HG02588 (cell line): ENCODE results near the gene FHL1.
"Not testable (repeated sequence)": the region's sequence is repeated elsewhere in the genome, so short reads cannot be mapped to it uniquely, and the experiment has no call there.

Source experiments
- ATAC-seq: cut with Tn5 transposase; IDR thresholded peaks from one replicate; pipeline ENCODE4 v1.9.1; 2021; ENCODE audit warnings: mild to moderate bottlenecking, moderate library complexity; ENCODE audit not compliant: unreplicated experiment

FHL1 gene

GRCh38 chrX:136146614-136147314 lies 569 bp upstream of the FHL1 start:
- no peak for ATAC-seq

DNA sequence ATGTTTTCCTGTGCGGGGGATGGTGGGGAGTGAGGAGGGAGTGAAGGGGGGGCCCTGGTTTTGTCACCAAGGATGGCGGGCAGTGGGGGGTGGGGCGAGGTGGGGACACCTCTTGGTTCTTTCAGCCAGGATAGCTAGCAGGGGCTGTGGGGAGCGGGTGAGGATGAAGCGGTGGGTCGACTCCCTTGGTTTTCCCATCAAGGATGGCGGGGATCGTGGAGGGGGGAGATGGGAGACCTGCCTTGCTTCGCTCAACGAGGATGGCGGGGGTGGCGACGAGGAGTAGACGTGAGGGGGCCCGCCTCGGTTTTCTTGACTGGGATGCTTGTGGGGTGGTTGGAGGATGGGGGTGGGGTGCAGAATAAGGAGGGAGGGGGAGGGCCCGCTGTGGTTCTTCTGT lies 643 bp downstream of the FHL1 start:
- ATAC-seq: no peak

DNA sequence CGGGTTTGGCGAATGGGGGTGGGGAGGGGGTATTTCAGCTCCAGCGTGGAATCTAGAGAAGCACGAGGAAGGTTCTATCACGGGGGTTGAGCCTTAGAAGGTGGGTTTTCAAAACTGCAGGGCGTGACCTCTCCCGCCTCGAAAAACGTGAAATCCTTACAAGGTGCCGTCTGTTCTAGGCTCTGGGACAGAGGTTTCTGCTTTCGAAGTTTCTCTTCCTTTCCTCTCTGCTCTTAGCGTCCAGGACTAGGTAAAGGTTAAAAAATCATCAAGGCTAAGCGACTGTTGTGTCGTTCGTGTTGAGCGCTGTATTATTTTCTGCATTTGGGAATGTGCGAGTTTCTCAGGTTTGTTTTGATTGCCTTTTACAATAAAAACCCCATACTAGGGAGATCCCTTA lies 1.1 kb downstream of the FHL1 start:
- ATAC-seq: no peak

GRCh38 chrX:136154998-136155397 lies 7.7 kb downstream of the FHL1 start:
- ATAC-seq: no peak

GRCh38 chrX:136156560-136157117 lies 9.3 kb downstream of the FHL1 start:
- no peak for ATAC-seq

DNA sequence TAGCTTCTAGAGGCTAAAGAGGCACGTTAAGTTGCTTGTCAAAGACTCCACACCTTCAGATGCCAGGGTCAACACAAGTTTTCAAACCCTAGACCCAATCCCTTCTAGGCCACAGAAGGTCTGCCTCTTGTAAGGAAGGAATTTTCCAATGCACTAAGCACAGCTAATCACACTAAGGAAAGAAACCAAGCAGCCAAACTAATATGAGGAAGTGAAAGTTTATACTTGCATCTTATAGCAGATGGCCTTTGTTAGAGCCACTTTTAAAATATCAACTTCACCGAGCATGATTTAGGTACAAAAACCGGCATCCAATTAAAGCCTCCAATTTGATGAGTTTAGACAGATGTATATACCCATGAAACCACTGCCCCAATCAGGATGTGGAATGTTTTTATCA lies 9.9 kb downstream of the FHL1 start:
- no peak for ATAC-seq

DNA sequence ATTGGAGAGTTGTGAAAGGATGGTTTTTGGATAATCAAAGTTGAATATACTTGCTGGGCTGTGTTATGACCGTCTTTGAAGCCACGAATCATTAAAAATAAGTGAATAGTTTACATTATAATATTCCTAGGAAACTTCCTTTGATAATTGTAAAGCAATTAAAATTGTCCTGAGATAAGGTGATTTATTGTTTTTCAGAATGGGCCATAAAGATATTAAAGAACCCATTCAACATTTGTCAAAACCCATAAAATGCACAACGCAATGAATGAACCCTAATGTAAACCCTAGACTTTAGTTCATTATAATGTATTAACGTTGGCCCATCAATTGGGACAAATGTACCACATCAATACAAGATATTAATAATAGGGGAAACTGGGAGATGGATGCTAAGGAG lies 11.4 kb downstream of the FHL1 start:
- ATAC-seq: no peak

GRCh38 chrX:136159611-136160025 lies 12.3 kb downstream of the FHL1 start:
- no peak for ATAC-seq

- no peak for ATAC-seq
Measured at GRCh38 chrX:136162827-136163570, 15.7 kb downstream of the FHL1 start.

DNA sequence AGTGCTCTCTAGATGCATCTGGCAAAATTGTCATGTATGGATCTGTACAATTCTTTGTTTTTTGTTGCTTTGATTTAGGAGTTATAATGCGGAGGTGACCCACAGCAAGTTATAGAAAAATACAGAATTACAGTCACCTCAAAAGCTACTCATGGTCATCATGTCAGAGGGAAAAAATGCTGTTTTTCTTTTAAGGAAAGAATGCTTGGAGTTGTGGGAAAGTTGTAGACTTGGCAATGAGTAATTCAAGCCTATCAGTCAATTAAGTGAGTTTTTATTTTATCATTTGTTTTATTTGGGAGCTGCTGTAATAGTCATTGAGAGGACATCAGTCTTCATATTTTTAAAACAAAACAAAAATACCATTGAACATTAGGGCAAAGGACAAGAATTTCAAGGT lies 16.4 kb downstream of the FHL1 start:
- ATAC-seq: no peak

DNA sequence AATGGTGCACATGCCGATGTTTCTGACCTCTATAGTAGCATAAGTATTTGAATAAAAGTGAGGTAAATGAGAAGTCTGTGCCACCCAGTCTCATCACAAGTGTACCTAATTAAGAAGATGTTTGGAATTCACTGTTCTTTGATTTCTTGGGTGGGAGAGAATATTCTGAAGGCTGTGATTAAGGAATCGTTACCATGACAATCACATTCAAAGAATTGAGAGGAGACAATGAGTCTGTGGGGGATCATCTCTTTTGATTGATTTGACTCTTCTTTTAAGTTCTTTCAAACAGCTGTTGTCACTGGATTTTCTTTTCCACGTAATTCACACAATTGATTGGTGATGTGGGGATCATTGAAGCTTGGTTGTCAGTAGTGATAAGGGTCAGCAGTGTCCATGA lies 18.1 kb downstream of the FHL1 start:
- ATAC-seq: no peak

DNA sequence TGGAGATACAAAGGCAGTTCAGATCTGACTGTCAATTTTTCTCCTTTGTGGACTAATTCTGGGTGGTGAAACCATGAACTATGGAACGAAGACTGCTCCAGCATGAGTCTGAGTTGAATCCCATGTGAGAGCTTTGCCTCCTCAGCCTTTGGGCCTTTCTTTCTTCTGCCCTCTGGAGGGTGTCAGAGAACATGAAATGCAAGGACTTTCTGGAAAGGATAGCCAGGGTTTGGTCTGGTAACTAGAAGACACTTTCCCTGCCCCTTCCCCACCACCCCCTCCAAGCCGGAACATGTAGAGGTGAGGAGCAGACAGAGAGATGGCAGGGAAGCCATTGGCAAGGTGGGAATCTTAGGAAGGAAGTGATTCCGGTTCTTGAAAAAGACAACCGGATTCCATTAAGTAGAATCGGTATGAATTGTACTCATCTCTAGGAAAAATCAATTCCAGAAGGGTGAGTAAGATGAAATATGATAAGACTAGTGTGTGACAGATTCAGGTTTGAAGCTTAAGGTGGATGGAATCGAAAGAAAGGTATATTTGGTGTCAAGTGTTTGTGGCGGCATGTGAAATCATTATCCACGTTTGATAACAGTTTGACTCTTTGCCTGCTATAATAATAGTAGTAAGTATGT lies 19.0 kb downstream of the FHL1 start:
- no peak for ATAC-seq

DNA sequence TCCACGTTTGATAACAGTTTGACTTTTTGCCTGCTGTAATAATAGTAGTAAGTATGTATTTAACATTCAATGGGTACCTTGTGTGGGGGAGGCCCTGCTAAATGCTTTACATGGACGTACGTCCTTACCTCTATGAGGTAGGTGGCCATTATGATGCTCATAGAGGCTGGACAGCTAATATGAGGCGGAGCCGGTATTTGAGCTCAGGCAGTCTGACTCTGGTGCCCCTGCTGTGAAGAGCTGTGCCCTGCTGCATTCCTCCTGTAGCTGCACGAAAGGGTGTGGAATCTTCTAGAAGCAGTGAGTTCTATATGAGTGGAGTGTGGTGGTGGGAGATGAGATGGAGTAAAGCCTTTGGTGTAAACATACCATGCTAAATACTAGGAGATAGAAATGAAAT lies 20.7 kb downstream of the FHL1 start:
- ATAC-seq: not testable (repeated sequence)

GRCh38 chrX:136168929-136169735 lies 21.8 kb downstream of the FHL1 start:
- no peak for ATAC-seq

DNA sequence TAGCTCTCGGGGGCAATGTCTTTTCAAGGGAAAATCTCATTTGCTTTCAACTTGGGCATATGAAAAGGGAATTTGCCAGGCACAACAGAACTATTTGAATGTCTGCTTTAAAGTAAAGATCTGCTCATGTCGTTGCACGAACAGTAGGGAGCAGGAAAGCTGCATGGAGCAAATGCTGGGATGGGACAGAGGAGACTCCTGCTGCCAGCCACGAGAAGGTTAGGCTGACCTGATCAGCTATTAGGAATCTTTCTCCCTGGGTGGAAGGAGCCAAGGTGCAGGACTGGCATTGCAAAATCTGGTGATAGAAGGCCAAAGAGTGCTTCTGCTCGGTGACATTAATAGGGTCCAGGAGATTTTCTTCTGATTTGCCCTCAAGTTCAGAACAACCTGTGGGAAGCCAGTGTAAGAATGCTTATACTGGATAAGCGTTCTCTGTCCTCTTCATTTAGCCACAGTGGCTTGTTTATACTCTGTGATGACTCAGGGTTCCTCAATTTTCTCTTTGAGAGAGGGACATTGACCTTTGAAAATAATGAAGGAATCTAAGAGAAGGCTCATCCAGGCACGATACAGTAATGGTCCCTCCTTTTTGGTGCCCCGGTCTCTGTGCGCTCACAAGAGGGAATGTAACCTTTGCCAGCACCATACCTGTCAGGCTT lies 22.9 kb downstream of the FHL1 start:
- ATAC-seq: no peak

DNA sequence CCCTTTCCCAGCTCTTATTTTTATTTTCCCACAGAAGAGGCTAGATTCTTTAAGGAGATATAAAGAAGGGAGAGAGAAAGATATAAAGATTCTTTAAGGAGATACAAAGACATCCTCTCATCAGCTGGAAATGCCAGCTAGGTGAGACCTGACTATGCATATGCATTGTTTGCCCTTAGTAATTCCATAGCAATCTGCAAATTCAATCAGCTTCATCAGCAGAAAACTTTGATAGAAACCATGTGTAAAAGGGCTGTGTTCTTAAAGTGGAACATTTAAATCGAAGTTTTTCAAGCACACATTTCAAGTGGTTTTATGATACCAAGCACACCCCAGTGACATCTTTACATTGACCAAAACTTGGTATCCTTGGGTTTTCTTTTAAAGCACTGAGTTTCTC lies 24.1 kb downstream of the FHL1 start:
- ATAC-seq: no peak

DNA sequence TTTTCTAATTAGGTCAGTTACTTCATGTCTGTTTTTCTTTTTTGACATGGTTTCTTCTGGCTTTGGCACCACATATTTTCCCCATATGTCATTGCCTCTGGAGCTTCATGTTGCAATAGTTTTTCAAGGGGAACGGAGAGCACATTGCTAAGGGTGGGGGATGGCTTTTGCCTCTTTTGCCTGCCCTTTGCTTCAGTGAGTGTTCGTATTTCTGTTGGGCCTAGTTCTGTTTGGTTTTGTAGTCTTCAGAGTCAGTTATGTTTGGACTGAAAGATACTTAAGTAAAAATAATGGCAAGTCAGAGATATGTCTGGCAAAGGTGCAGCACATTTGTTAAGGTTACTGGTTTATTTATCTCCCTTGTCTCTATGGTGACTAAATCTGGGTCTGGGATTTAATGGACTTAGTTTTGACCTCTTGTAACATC lies 29.1 kb downstream of the FHL1 start:
- ATAC-seq: no peak

GRCh38 chrX:136179133-136179532 lies 31.8 kb downstream of the FHL1 start:
- no peak for ATAC-seq

GRCh38 chrX:136182414-136182813 lies 35.1 kb downstream of the FHL1 start:
- no peak for ATAC-seq

DNA sequence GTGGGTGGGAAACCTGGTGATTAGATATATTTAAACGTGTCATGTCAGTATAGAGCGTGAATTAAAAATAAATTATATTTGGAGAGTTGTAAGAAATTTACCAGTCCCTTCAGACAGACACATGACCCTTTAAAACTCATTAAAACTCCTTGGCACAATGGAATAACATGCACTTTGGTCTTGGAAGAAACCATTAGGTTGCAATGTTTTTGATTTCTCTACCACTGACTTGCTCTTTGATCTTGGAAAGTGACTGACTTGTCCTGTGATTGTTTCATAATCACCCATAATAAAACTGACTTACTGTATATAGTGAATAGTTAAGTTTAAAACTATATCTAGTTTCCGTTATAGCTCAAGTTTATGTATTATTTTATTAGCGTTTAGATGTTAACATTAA lies 35.8 kb downstream of the FHL1 start:
- ATAC-seq: no peak
